Measurements from ENCODE around the gene SORCS3.

Gene SORCS3

GRCh38 chr10:105150259-105150880, 509.3 kb downstream of the SORCS3 start:
- TF ChIP-seq CTCF (IDR thresholded peaks at IDR 0.05; ENCODE audit: borderline replicate concordance, extremely low read depth, low read length, poor library complexity, severe bottlenecking), result no peak
- no peak for TF ChIP-seq EZH2 (IDR thresholded peaks at IDR 0.05; ENCODE audit: borderline replicate concordance, low read depth, low read length, severe bottlenecking)
- H3K27ac ChIP-seq (ENCODE audit: low read length), result no peak overlapping the region
- ATAC-seq (ENCODE audit: insufficient read depth, low read depth) (no peak), DNase-seq (no peak)
- H4K20me1 ChIP-seq (ENCODE audit: insufficient read depth, low read length), result no peaks in the 10 kb centered on the region
- H3K4me3 ChIP-seq (ENCODE audit: low read depth in 1 of 2, low read length in 2 of 2), result no peak overlapping the region
- H3K9ac ChIP-seq (ENCODE audit: low read depth, low read length), result no peak overlapping the region
- H3K4me2 ChIP-seq (ENCODE audit: insufficient read depth, low read length), result no peak overlapping the region
- no peaks in the 10 kb centered on the region for H3K9me3 ChIP-seq (ENCODE audit: insufficient read depth, low read length, severe bottlenecking)
- no peaks in the 10 kb centered on the region for H3K27me3 ChIP-seq (ENCODE audit: insufficient read depth, low read length, poor library complexity)
- H2AFZ ChIP-seq (ENCODE audit: low read depth, low read length), result no peak overlapping the region
- H3K36me3 ChIP-seq (ENCODE audit: insufficient read depth, low read length), result no peaks in the 10 kb centered on the region
- H3K79me2 ChIP-seq (ENCODE audit: insufficient read depth, low read length), result no peaks in the 10 kb centered on the region
- no peaks in the 10 kb centered on the region for H3K4me1 ChIP-seq (ENCODE audit: insufficient read depth, low read length)

GRCh38 chr10:105154736-105155135, 513.6 kb downstream of the SORCS3 start:
- no peak overlapping the region for H3K9ac ChIP-seq (ENCODE audit: low read depth, low read length)
- no peaks in the 10 kb centered on the region for H3K9me3 ChIP-seq (ENCODE audit: insufficient read depth, low read length, severe bottlenecking)
- DNase-seq (no peak), ATAC-seq (ENCODE audit: insufficient read depth, low read depth) (no peak)
- H2AFZ ChIP-seq (ENCODE audit: low read depth, low read length), result no peak overlapping the region
- H3K27ac ChIP-seq (ENCODE audit: low read length), result no peak overlapping the region
- no peaks in the 10 kb centered on the region for H3K27me3 ChIP-seq (ENCODE audit: insufficient read depth, low read length, poor library complexity)
- H3K79me2 ChIP-seq (ENCODE audit: insufficient read depth, low read length), result no peaks in the 10 kb centered on the region
- H4K20me1 ChIP-seq (ENCODE audit: insufficient read depth, low read length), result no peaks in the 10 kb centered on the region
- H3K4me1 ChIP-seq (ENCODE audit: insufficient read depth, low read length), result no peaks in the 10 kb centered on the region
- no peak overlapping the region for H3K4me2 ChIP-seq (ENCODE audit: insufficient read depth, low read length)
- TF ChIP-seq EZH2 (IDR thresholded peaks at IDR 0.05; ENCODE audit: borderline replicate concordance, low read depth, low read length, severe bottlenecking) (no peak), CTCF (IDR thresholded peaks at IDR 0.05; ENCODE audit: borderline replicate concordance, extremely low read depth, low read length, poor library complexity, severe bottlenecking) (no peak)
- no peaks in the 10 kb centered on the region for H3K36me3 ChIP-seq (ENCODE audit: insufficient read depth, low read length)
- no peak overlapping the region for H3K4me3 ChIP-seq (ENCODE audit: low read depth in 1 of 2, low read length in 2 of 2)

GRCh38 chr10:105159268-105159667, 518.2 kb downstream of the SORCS3 start:
- Histone ChIP-seq H4K20me1 (ENCODE audit: insufficient read depth, low read length) (no peaks in the 10 kb centered on the region), H3K27me3 (ENCODE audit: insufficient read depth, low read length, poor library complexity) (no peaks in the 10 kb centered on the region), H3K9me3 (ENCODE audit: insufficient read depth, low read length, severe bottlenecking) (no peaks in the 10 kb centered on the region), H3K79me2 (ENCODE audit: insufficient read depth, low read length) (no peaks in the 10 kb centered on the region), H3K4me3 (ENCODE audit: low read depth in 1 of 2, low read length in 2 of 2) (no peak overlapping the region), H3K4me2 (ENCODE audit: insufficient read depth, low read length) (no peak overlapping the region), H3K36me3 (ENCODE audit: insufficient read depth, low read length) (no peaks in the 10 kb centered on the region), H3K27ac (ENCODE audit: low read length) (no peak overlapping the region), H3K9ac (ENCODE audit: low read depth, low read length) (no peak overlapping the region), H2AFZ (ENCODE audit: low read depth, low read length) (no peak overlapping the region), H3K4me1 (ENCODE audit: insufficient read depth, low read length) (no peaks in the 10 kb centered on the region)
- TF ChIP-seq EZH2 (IDR thresholded peaks at IDR 0.05; ENCODE audit: borderline replicate concordance, low read depth, low read length, severe bottlenecking) (no peak), CTCF (IDR thresholded peaks at IDR 0.05; ENCODE audit: borderline replicate concordance, extremely low read depth, low read length, poor library complexity, severe bottlenecking) (no peak)
- DNase-seq (no peak), ATAC-seq (ENCODE audit: insufficient read depth, low read depth) (no peak)
